WTC11 (cell line): ENCODE measurements around the gene OTOG. TPM values are rescaled to one million over a fixed set of nuclear protein-coding genes. Genes with fewer than 3 reads are reported as not detected.

Experiments used
- ATAC-seq: fragments of 200-7000 bp; cut with Tn5 transposase; 2 replicates; pipeline ENCODE4 v1.10.0; 2021; ENCODE audit warnings: mild to moderate bottlenecking, moderate library complexity
- CTCF ChIA-PET: fragments of 300-600 bp; sonication (Branson Sonifier 250); formaldehyde crosslinking; loops from one replicate; lab custom pipeline; 2021; ENCODE audit warnings: antibody characterized with exemption; lab: Charles Lee
- POLR2A ChIA-PET: fragments of 350-600 bp; sonication (Branson Sonifier 250); formaldehyde crosslinking; loops from one replicate; lab custom pipeline; 2021; ENCODE audit warnings: antibody characterized with exemption; lab: Charles Lee
- DNase-seq: peaks from one replicate; pipeline ENCODE4 v3.0.0; 2021; ENCODE audit warnings: low spot score
- H3K27ac Mint-ChIP-seq: 2 replicates; pipeline ENCODE4 v1.8.0; 2021; ENCODE audit warnings: mixed read lengths
- H3K27me3 Mint-ChIP-seq: 2 replicates; pipeline ENCODE4 v1.8.0; 2021; ENCODE audit warnings: low read depth, mild to moderate bottlenecking, moderate library complexity, mixed read lengths
- H3K36me3 Mint-ChIP-seq: 2 replicates; pipeline ENCODE4 v1.8.0; 2021; ENCODE audit warnings: mixed read lengths
- H3K4me1 Mint-ChIP-seq: 2 replicates; pipeline ENCODE4 v1.8.0; 2022; ENCODE audit warnings: mixed read lengths
- H3K4me3 Mint-ChIP-seq: 2 replicates; pipeline ENCODE4 v1.8.0; 2021; ENCODE audit warnings: mild to moderate bottlenecking, moderate library complexity, mixed read lengths
- H3K9me3 Mint-ChIP-seq: 2 replicates; pipeline ENCODE4 v1.8.0; 2021; ENCODE audit warnings: mixed read lengths
- ATF1 ChIP-seq: sonication (generic); formaldehyde crosslinking; IDR thresholded peaks from 2 replicates; pipeline ENCODE4 v1.8.1; 2023; ENCODE audit warnings: mild to moderate bottlenecking, moderate library complexity, missing genetic modification reagents
- CBFB ChIP-seq: sonication (generic); formaldehyde crosslinking; IDR thresholded peaks from 2 replicates; pipeline ENCODE4 v1.8.1; 2022; ENCODE audit warnings: mild to moderate bottlenecking, low read depth, missing genetic modification reagents
- FOXJ3 ChIP-seq: sonication (generic); formaldehyde crosslinking; IDR thresholded peaks from 2 replicates; pipeline ENCODE4 v1.9.0; 2021; ENCODE audit warnings: missing genetic modification reagents, mild to moderate bottlenecking, borderline replicate concordance
- GABPB1 ChIP-seq: sonication (generic); formaldehyde crosslinking; IDR thresholded peaks from 2 replicates; pipeline ENCODE4 v1.8.1; 2023; ENCODE audit warnings: mild to moderate bottlenecking, missing genetic modification reagents
- MYBL2 ChIP-seq: sonication (generic); formaldehyde crosslinking; IDR thresholded peaks from 2 replicates; pipeline ENCODE4 v1.8.1; 2023; ENCODE audit warnings: mild to moderate bottlenecking, moderate library complexity, missing genetic modification reagents
- SOX15 ChIP-seq: fragments of 250-450 bp; sonication (Bioruptor Pico); IDR thresholded peaks from 2 replicates; pipeline ENCODE4 v1.9.0; 2021; ENCODE audit warnings: mild to moderate bottlenecking
- TP53 ChIP-seq: sonication (generic); formaldehyde crosslinking; IDR thresholded peaks from 2 replicates; pipeline ENCODE4 v1.8.1; 2023; ENCODE audit warnings: mild to moderate bottlenecking, missing genetic modification reagents
- ZNF263 ChIP-seq: sonication (generic); formaldehyde crosslinking; IDR thresholded peaks from 2 replicates; pipeline ENCODE4 v1.8.1; 2022; ENCODE audit warnings: low read depth, mild to moderate bottlenecking, moderate library complexity, missing genetic modification reagents
- total RNA-seq: library from RNA; stranded (reverse); gene quantifications from 3 replicates; pipeline ENCODE4 v1.2.3, GENCODE V29; 2021
- TF ChIP-seq, protein P1 (sequence below): sonication (generic); formaldehyde crosslinking; IDR thresholded peaks from 2 replicates; pipeline ENCODE4 v1.8.1; 2022; ENCODE audit warnings: low read depth, mild to moderate bottlenecking, moderate library complexity, missing genetic modification reagents, borderline replicate concordance
- TF ChIP-seq, protein P2 (sequence below): fragments of 250-450 bp; sonication (Bioruptor Pico); IDR thresholded peaks from 2 replicates; pipeline ENCODE4 v1.9.0; 2021; ENCODE audit warnings: mild to moderate bottlenecking, borderline replicate concordance
- TF ChIP-seq, protein P3 (sequence below): sonication (generic); formaldehyde crosslinking; conservative IDR thresholded peaks from 2 replicates; pipeline ENCODE4 v1.8.1; 2022; ENCODE audit warnings: mild to moderate bottlenecking, missing genetic modification reagents
- TF ChIP-seq, protein P4 (sequence below): sonication (generic); formaldehyde crosslinking; IDR thresholded peaks from 2 replicates; pipeline ENCODE4 v1.8.0; 2022; ENCODE audit warnings: mild to moderate bottlenecking, missing genetic modification reagents
- TF ChIP-seq, protein P5 (sequence below): fragments of 200-600 bp; IDR thresholded peaks from 2 replicates; pipeline ENCODE4 v1.8.0; 2022; ENCODE audit warnings: antibody characterized with exemption
- TF ChIP-seq, protein P6 (sequence below): sonication (generic); formaldehyde crosslinking; IDR thresholded peaks from 2 replicates; pipeline ENCODE4 v1.8.1; 2022; ENCODE audit warnings: mild to moderate bottlenecking, missing genetic modification reagents, moderate library complexity, borderline replicate concordance
- TF ChIP-seq, protein P7 (sequence below): sonication (generic); formaldehyde crosslinking; IDR thresholded peaks from 2 replicates; pipeline ENCODE4 v1.8.0; 2023; ENCODE audit warnings: mild to moderate bottlenecking, missing genetic modification reagents

OTOG gene
- total RNA-seq, 1 experiment from 2014 or later, result 1.4 TPM

DNA sequence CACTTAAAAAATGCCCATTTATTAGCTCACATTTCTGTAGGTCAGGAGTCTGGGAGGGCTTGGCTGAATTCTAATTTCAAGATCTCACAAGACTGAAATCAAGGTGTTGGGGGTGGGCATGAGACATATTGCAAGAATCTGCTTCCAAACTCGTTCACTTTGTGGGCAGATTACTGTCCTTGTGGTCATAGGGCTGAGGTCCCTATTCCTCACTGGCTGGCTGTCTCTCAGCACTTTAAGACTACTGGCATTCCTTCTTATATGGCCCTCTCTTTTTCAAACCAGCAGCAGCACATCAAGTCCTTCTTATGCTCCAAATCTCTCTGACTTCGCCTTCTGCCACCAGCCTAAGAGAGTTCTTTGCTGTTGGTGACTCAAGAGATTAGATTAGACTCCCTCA is 144.5 kb downstream of the OTOG start:
- no peak for ATAC-seq
- POLR2A ChIA-PET, result no interaction called here
- no peaks in the 10 kb centered on the region for H3K36me3 Mint-ChIP-seq
- DNase-seq, result no peak
- peaks cover 4% of the 10 kb centered on the region; the same call in 1 of the 2 replicates for H3K4me1 Mint-ChIP-seq
- TF ChIP-seq ZNF263 (CRISPR knock-in tag) (no peak), MYBL2 (CRISPR knock-in tag) (no peak), CBFB (CRISPR knock-in tag) (no peak), GABPB1 (CRISPR knock-in tag) (no peak), TP53 (CRISPR knock-in tag) (no peak), FOXJ3 (CRISPR knock-in tag) (no peak)
- TF ChIP-seq, protein P1, sequence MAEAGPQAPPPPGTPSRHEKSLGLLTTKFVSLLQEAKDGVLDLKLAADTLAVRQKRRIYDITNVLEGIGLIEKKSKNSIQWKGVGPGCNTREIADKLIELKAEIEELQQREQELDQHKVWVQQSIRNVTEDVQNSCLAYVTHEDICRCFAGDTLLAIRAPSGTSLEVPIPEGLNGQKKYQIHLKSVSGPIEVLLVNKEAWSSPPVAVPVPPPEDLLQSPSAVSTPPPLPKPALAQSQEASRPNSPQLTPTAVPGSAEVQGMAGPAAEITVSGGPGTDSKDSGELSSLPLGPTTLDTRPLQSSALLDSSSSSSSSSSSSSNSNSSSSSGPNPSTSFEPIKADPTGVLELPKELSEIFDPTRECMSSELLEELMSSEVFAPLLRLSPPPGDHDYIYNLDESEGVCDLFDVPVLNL, result no peak
- TF ChIP-seq, protein P2, sequence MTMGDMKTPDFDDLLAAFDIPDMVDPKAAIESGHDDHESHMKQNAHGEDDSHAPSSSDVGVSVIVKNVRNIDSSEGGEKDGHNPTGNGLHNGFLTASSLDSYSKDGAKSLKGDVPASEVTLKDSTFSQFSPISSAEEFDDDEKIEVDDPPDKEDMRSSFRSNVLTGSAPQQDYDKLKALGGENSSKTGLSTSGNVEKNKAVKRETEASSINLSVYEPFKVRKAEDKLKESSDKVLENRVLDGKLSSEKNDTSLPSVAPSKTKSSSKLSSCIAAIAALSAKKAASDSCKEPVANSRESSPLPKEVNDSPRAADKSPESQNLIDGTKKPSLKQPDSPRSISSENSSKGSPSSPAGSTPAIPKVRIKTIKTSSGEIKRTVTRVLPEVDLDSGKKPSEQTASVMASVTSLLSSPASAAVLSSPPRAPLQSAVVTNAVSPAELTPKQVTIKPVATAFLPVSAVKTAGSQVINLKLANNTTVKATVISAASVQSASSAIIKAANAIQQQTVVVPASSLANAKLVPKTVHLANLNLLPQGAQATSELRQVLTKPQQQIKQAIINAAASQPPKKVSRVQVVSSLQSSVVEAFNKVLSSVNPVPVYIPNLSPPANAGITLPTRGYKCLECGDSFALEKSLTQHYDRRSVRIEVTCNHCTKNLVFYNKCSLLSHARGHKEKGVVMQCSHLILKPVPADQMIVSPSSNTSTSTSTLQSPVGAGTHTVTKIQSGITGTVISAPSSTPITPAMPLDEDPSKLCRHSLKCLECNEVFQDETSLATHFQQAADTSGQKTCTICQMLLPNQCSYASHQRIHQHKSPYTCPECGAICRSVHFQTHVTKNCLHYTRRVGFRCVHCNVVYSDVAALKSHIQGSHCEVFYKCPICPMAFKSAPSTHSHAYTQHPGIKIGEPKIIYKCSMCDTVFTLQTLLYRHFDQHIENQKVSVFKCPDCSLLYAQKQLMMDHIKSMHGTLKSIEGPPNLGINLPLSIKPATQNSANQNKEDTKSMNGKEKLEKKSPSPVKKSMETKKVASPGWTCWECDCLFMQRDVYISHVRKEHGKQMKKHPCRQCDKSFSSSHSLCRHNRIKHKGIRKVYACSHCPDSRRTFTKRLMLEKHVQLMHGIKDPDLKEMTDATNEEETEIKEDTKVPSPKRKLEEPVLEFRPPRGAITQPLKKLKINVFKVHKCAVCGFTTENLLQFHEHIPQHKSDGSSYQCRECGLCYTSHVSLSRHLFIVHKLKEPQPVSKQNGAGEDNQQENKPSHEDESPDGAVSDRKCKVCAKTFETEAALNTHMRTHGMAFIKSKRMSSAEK (CRISPR knock-in tag), result no peak
- TF ChIP-seq, protein P3, sequence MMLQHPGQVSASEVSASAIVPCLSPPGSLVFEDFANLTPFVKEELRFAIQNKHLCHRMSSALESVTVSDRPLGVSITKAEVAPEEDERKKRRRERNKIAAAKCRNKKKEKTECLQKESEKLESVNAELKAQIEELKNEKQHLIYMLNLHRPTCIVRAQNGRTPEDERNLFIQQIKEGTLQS, result no peak
- TF ChIP-seq, all 79 proteins: peak for 0
- Mint-ChIP-seq H3K27me3 (peaks cover 43% of the 10 kb centered on the region), H3K9me3 (no peaks in the 10 kb centered on the region), H3K27ac (no peak overlapping the region), H3K4me3 (no peak overlapping the region)
- CTCF ChIA-PET, result no interaction called here

DNA sequence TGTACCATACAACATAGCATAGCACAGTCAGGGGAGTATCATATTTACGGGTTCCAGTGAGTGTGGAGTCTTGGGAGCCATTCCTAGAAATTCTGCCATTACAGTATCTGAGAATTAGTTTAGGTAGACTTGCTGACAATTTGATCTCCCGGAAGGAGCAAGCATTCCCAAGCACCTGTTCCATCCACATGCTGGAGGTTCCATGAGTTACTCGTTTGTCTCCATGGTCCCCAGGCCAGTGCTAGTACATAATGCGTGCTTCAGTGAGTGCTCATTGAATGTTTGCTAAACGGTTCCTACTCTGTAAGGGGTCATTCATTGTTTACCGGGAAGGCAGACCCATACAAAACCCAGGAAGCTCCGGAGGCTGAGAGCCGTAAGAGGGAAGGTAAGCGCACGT is 144.9 kb downstream of the OTOG start:
- no peak overlapping the region for H3K4me3 Mint-ChIP-seq
- TF ChIP-seq, protein P4, sequence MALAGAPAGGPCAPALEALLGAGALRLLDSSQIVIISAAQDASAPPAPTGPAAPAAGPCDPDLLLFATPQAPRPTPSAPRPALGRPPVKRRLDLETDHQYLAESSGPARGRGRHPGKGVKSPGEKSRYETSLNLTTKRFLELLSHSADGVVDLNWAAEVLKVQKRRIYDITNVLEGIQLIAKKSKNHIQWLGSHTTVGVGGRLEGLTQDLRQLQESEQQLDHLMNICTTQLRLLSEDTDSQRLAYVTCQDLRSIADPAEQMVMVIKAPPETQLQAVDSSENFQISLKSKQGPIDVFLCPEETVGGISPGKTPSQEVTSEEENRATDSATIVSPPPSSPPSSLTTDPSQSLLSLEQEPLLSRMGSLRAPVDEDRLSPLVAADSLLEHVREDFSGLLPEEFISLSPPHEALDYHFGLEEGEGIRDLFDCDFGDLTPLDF, result no peak
- TF ChIP-seq ATF1 (CRISPR knock-in tag), result no peak
- TF ChIP-seq, protein P5, sequence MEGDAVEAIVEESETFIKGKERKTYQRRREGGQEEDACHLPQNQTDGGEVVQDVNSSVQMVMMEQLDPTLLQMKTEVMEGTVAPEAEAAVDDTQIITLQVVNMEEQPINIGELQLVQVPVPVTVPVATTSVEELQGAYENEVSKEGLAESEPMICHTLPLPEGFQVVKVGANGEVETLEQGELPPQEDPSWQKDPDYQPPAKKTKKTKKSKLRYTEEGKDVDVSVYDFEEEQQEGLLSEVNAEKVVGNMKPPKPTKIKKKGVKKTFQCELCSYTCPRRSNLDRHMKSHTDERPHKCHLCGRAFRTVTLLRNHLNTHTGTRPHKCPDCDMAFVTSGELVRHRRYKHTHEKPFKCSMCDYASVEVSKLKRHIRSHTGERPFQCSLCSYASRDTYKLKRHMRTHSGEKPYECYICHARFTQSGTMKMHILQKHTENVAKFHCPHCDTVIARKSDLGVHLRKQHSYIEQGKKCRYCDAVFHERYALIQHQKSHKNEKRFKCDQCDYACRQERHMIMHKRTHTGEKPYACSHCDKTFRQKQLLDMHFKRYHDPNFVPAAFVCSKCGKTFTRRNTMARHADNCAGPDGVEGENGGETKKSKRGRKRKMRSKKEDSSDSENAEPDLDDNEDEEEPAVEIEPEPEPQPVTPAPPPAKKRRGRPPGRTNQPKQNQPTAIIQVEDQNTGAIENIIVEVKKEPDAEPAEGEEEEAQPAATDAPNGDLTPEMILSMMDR, result no peak
- no peak for TF ChIP-seq SOX15
- TF ChIP-seq, protein P6, sequence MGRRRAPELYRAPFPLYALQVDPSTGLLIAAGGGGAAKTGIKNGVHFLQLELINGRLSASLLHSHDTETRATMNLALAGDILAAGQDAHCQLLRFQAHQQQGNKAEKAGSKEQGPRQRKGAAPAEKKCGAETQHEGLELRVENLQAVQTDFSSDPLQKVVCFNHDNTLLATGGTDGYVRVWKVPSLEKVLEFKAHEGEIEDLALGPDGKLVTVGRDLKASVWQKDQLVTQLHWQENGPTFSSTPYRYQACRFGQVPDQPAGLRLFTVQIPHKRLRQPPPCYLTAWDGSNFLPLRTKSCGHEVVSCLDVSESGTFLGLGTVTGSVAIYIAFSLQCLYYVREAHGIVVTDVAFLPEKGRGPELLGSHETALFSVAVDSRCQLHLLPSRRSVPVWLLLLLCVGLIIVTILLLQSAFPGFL (CRISPR knock-in tag), result no peak
- TF ChIP-seq, protein P7, sequence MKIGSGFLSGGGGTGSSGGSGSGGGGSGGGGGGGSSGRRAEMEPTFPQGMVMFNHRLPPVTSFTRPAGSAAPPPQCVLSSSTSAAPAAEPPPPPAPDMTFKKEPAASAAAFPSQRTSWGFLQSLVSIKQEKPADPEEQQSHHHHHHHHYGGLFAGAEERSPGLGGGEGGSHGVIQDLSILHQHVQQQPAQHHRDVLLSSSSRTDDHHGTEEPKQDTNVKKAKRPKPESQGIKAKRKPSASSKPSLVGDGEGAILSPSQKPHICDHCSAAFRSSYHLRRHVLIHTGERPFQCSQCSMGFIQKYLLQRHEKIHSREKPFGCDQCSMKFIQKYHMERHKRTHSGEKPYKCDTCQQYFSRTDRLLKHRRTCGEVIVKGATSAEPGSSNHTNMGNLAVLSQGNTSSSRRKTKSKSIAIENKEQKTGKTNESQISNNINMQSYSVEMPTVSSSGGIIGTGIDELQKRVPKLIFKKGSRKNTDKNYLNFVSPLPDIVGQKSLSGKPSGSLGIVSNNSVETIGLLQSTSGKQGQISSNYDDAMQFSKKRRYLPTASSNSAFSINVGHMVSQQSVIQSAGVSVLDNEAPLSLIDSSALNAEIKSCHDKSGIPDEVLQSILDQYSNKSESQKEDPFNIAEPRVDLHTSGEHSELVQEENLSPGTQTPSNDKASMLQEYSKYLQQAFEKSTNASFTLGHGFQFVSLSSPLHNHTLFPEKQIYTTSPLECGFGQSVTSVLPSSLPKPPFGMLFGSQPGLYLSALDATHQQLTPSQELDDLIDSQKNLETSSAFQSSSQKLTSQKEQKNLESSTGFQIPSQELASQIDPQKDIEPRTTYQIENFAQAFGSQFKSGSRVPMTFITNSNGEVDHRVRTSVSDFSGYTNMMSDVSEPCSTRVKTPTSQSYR, result no peak
- H3K27me3 Mint-ChIP-seq, result peaks cover 47% of the 10 kb centered on the region
- H3K27ac Mint-ChIP-seq, result no peak overlapping the region
- POLR2A ChIA-PET, result no interaction called here
- no peak for DNase-seq
- ATAC-seq, result no peak
- H3K36me3 Mint-ChIP-seq, result no peaks in the 10 kb centered on the region
- H3K9me3 Mint-ChIP-seq, result no peaks in the 10 kb centered on the region
- CTCF ChIA-PET, result interaction anchor here (1.0 to 1.5 kb wide), 2 partner anchors 39 to 281 kb away, joined by 3 to 4 read pairs; no protein-coding TSS in a partner anchor
- H3K4me1 Mint-ChIP-seq, result peaks cover 4% of the 10 kb centered on the region; the same call in 1 of the 2 replicates
